DMS153 (cell line): ENCODE results near the gene BBS10.
"Not testable (repeated sequence)": the region's sequence is repeated elsewhere in the genome, so short reads cannot be mapped to it uniquely, and the experiment has no call there.

Experiments used
- DNase-seq: peaks from one replicate; lab custom pipeline; 2025; lab: John Stamatoyannopoulos, UW

Gene BBS10

DNA sequence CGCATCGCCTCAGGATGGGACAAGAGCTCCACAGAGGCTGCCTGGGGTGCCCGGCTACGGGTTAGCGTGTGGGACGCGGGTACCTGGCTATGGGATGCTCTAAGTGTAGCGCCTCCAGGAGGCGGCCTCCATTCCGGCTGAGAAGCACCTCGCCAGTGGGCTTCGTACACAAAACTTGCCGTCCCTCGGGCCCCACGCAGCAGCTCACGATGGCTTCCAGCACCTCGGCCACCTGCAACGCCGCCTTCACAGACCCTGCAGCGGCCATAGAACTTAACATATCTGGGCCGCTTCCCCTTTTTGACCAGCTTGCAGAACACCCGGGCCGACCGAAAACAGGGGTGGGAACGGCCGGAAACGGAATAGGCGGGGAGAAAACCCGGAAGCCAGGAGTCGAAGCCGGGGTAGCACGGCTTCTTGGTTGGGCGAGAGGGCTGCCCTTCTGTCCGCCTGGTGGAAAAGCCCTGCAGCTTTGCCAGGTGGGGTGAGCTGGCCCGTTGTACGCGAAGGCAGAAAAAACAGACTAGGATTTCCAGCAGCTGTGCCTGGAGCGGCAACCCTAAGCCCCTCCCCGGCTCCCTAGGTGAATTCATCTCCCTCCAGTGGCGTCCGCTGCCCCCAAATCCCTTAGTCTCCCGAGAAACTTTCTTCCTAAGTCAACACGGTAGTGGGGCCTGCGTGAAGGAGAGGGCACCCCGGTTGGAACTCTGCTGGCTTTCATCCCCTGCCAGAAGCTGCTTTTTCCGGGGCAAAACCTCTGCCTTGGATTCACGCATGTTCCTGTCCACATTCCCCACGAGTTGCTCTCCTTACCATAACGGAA, at the start of gene BBS10:
Gene BBS10, minus strand, starts transcription at position 337 of the 823 bp plus-strand sequence. Its CDS starts 57 bp downstream, at position 280.
- peak; percentile 75 for DNase-seq

DNA sequence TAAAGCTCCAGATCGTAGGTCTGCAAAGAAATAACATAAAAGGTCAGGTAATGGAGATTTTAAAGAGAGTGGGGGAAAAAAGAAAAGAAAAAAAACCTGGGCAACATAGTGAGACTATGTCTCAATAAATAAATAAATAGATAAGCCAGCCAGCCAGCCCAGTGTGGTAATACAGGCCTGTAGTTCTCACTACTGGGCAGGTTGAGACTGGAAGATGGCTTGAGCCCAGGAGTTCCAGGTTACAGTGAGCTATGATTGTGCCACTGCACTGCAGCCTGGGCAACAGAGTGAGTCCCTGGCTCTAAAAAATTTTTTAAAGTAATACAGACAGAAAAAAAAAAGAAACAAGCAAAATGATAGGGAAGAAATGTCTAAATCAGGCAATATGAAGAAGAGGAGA, 43.2 kb upstream of the BBS10 start:
- no peak for DNase-seq

DNA sequence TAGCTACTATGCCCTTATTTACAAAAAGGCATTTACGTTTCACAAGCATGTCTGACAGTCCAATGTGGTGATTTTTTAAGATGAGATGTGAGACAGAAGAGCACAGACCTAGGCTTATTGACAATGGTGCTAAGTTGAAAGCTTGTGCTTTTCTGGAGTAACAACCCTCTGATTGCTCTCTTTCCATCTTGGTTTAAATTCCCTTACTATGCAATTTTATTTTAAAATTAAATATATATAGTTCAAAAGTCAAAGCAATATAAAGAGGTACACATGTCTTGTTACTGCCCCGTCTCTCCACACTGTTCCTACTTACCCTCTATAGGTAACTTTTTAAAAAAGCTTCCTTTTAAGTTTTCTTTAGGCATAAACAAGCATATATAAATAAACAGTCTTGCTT, 39.4 kb upstream of the BBS10 start:
- no peak for DNase-seq

DNA sequence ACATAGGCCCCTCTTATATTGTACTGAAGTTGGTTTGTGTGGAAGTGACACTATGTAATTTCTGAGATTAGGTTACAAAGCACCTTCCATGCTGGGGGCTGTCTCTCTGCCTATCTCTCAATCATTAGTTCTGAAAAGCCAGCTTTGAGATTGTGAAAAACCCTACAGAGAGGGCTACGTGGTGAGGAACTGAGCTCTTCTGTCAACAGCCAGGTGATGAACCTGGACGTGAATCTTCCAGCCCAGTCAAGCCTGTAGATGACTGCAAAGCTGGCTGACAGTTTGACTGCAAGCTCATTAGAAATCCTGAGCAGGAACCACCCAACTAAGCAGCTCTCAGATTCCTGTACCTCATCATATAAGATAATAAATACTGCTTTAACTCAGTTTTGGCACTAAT, 36.3 kb upstream of the BBS10 start:
- no peak for DNase-seq

DNA sequence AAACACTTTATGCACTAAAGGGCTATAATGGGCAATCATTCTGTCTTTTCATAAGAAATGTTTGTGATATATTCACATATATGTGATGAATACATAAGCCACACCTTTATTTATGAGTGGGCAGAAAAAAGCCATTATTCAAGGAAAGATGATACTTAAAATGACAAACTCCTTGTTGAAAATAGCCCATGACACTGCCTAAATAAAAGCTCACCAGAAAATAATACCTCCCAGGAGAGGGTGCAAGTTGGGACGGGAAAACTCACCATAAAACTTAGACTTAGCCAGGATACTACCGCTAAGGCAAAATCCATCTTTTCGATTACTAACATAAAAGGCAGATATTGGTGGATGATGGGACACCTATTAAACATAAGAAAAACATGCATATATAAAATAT, 35.8 kb upstream of the BBS10 start:
- DNase-seq = no peak

DNA sequence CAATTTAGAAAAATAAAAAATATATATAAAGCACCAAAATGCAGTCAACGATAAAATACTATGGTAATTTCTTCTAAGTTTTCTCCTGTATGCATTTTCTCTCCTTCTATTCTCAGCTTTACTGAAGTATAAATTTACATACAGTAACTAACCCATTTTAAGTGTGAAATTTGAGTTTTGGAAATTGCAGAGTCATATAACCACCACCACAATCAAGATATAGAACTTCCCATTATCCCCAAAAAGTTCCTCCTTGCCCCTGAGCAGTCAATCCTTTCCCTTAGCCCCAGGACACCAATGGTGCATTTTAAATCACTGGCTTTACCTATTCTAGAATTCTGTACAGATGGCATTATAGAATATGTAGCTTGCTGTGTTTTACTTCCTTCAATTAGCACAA, 31.0 kb upstream of the BBS10 start:
- no peak for DNase-seq

DNA sequence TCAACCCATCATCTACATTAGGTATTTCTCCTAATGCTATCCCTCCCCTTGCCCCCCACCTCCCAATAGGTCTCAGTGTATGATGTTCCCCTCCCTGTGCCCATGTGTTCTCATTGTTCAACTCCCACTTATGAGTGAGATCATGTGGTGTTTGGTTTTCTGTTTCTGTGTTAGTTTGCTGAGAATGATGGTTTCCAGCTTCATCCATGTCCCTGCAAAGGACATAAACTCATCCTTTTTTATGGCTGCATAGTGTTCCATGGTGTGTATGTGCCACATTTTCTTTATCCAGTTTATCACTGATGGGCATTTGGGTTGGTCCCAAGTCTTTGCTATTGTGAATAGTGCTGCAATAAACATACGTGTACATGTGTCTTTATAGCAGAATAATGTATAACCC, 28.7 kb upstream of the BBS10 start:
- DNase-seq = not testable (repeated sequence)

DNA sequence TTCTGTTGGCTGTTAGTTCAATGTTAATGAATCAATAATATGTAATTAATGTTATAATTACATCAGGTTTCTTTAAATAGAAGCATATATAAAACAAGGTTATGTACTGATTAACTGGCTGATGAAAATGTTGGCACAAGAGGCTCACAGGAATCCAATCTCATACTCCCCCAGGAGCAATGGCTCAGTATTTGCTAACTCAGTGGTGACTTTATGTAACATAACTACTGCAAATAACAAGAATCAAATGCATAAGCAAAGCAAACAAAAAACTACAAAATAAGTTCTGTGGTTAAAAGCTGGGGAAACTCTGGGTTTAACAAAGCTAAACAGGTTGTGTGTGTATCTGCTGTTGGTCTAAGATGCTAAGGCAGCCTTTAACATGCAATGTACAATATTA, 27.7 kb upstream of the BBS10 start:
- no peak for DNase-seq

DNA sequence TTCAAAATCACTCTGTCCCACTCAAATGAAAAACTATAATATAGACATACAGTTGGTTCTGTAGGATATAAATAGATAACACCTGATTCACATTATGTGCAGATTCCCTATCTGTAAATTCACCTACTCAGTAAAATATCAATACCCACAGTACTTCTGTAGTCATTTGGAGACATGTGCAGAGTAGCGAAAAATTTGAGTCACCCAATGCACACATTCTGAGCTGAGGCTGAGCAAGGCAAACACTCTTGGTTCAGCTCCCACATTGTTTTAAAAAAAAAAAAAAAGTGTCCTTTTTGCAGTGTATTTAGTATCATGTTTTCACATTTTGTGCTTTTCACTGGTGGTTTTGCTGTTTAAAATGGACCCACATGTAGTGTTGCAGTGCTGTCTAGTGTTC, 27.3 kb upstream of the BBS10 start:
- no peak for DNase-seq

DNA sequence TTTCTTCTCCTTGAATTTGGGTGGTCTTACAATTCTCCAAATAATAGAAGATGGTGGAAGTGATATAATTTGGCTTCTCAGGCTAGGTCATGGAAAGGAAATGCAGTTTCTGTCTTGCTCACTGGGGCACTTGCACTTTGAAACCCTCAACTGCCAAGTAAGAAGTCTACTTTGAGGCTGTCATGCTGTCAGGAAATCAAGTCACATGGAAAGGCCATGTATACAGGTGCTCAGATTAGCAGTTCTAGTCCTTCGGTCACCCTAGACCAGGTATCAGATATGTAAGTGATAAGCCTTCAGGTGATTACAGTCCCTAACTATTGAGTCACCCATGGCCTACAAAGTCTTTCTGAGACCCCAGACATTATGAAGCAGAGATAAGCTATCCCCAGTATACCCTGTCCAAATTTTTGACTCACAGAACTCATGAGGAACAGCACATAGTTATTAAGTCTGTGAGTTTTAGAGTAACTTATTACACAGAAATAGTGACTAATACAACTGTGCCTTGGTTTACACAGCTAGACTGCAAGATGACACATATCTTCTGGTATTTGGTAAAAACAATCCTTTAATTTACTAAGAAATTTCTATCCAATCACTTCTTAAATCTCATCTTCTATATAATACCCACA, 26.3 kb upstream of the BBS10 start:
- no peak for DNase-seq

DNA sequence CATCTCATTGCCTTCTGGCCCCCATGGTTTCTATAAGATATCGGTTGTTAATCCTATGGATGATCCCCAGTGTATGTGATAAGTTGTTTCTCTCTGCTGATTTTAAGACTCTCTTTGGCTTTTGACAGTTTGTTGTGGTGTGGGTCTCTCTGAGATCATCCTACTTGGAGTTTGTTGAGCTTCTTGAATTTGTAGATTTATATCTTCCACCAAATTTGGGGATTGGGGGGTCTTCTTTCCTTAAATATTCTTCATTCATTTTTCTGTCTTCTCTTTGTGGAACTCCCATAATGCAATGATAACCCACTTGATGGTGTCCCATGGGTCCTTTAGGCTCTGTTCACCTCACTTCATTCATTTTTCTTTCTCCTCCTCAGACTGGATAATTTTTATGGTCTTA, 20.0 kb upstream of the BBS10 start:
- no peak for DNase-seq

DNA sequence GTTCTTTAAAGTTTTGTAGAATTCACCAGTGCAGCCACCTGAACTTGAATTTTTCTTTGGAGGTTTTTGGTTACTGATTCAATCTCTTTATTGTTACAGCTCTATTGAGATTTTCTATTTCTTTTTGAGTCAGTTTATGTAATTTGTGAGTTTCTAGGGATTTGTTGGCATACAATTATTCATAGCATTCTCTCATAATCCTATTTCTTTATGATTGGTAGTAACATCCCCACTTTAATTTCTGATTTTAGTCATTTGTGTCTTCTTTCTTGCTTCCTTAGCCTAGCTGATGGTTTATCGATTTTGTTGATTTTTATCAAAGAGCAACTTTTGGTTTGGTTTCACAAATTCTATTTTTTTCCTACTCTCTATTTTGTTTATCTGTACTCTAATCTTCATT, 17.9 kb upstream of the BBS10 start:
- DNase-seq = no peak

DNA sequence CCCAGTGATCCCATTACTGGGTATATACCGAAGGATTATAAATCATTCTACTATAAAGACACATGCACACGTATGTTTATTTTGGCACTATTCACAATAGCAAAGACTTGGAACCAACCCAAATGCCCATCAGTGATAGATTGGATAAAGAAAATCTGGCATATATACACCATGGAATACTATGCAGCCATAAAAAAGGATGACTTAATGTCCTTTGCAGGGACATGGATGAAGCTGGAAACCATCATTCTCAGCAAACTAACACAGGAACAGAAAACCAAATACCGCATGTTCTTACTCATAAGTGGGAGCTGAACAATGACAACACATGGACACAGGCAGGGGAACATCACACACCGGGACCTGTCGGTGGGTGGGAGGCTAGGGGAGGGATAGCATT, 15.9 kb upstream of the BBS10 start:
- DNase-seq = not testable (repeated sequence)

DNA sequence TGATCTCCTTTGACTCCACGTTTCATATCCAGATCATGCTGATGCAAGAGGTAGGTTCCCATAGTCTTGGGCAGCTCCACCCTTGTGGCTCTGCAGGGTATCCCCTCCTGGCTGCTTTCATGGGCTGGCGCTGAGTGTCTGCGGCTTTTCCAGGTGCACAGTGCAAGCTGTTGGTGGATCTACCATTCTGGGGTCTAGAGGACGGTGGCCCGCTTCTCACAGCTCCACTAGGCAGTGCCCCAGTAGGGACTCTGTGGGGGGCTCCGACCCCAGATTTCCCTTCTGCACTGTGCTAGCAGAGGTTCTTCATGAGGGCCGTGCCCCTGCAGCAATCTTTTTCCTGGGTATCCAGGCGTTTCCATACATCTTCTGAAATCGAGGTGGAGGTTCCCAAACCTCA, 12.1 kb upstream of the BBS10 start:
- no peak for DNase-seq

DNA sequence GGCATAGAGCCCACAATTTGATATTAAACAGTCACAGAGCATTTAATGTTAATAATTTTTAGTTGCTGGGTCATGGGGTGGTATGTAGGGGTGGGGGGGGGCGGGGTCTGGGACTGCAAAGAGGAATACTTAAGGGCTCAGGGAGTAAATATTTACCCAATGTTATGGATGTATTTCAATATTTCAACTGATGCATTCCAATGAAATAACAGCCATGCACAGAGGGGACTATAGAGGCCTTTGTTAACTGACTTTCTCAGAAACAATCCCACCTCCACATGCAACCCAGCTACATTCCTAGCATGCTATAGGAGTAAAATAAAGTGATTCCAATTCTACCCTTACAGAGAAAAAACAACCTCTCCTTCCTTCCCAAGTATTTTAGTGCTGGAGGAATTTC, 7.9 kb upstream of the BBS10 start:
- DNase-seq = no peak

DNA sequence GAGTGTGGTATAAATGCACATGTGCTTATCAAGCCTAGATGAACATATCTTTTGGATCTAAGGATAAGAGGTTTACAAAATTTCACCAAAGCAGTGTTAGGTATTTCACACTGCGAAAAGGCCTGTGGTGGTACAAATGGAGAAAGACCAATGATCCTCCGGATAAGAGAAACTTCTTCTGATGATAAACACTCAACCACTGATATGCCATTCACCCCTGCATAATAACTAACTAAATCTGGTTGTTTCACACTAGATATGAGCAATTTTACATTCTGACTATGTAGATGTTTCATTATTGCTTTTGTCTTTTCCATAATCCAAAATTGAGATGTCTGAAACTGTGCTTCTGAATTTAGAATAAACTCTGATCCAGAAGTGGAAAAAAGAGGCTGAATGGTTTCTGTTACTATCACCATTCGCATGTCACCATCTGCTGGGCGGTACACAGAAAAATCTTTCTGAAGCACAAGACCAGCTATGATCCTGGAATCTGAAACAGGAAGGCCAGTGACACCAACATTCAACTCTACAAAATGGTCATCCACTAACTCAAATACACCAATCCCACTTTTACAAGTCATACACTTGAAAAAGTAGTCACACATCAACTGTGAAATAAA, 1.3 kb downstream of the BBS10 start:
- peak; percentile 0 for DNase-seq

DNA sequence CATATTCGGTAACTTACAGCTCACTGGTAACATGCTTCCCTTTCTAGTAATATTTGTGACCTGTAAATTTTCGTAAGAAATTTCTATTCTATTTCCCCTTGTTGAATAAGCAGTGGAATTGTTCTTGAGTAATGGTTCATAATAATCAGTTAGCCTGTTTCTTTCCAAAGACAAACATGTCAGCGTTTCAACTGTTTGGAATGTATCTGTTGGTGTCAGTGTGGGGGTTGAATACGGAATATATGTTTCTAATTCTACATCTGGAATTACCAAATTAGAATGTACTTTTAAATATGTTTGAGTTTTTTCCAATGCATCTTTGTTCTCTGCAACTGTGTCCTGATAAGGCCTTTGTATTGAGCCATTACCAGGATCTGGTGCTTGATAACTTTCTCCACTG, 2.0 kb downstream of the BBS10 start:
- no peak for DNase-seq

DNA sequence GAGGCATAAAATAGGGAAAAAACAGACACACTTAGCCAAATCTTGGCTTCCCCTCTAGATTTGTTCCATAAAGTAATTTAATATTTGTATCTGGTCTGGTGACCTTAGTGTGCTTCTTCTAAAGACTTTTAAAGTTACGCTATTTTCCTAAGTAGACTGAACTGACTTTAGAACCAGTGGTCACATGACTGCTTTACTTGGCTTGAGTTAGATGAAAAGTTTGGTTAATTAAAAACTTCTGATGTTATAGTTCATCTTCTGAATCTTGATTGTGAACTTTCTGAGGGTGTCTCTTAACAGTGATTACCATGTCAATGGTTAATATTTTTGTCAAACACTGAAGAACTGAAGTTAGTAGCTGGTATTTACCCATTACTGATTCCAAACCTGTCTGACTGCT, 2.6 kb downstream of the BBS10 start:
- no peak for DNase-seq

DNA sequence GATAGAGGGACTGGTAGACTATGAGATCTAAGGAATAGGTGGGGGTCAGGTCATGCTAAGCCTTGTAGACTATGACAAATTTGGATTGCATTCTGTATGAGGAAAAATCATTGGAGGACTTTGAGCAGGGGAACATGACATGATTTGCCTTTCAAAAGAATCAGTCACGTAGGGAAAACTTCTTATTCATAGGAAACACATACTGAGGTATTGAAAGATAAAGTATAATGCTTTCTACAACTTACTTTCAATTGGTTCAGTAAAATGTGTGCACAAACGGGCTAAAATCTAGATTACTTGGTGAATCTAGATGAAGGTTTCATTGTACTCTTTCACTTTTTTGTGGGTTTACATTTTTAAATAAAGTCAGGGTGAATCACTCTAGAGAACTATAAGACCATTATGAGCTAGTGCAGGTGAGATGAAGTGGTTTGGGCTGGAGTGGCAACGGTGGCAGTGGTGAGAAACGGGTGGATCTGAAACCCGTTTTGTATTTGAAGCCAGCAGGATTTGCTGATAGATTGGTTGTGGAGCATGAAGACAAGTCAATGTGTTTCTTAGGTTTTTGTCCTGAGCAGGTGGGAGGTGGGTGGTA, 6.7 kb downstream of the BBS10 start:
- no peak for DNase-seq

DNA sequence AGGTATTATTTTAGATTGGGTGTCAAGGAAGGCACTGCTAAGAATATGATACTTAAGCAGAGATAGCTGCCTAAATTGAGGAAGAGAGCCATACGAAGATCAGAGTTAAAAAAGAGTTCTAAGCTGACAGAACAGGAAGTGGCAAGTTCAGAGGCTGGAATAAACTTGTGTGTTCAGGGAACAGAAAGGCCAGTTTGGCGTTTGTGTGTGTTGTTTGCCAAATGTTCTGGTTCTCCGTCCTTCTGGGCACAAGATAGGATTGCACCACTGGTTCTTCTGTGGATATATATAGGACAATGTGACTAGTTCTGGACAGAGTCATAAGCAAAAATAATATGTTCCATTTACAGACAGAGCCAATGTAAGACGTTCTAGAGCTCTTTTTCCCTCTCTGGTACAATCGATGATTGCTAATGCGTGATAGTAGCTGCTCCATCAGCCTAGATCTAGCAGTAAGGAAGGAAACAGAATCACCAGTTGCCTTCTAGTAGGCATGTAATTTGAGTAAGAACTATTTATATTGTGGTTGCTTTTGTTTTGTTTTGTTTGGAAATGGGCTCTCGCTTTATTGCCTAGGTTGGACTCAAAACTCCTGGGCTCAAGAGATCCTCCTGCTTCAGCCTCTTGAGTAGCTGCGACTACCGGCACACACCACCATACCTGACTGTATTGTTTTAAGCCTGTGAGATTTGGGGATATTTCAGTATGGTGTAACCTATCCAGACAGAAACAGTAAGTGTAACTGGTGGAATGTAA, 7.4 kb downstream of the BBS10 start:
- DNase-seq = no peak

DNA sequence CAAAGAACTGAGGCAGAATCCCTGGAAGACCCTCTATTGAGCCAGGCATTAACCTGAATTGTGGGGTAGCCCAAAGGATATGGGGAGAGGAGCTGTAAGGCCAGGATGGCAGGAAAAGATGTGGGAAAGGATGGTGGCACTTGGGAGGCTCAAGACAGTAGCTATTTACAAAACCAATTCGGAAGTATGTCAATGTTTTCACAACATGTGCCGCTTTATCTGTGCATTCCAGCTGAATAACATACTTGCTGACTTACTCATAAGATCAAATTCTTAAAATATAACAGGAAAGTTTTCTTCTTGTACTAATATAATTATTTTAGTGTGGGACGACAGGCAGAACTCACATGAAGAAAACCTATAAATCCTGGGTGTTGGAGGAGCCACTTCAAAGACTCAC, 10.6 kb downstream of the BBS10 start:
- no peak for DNase-seq

DNA sequence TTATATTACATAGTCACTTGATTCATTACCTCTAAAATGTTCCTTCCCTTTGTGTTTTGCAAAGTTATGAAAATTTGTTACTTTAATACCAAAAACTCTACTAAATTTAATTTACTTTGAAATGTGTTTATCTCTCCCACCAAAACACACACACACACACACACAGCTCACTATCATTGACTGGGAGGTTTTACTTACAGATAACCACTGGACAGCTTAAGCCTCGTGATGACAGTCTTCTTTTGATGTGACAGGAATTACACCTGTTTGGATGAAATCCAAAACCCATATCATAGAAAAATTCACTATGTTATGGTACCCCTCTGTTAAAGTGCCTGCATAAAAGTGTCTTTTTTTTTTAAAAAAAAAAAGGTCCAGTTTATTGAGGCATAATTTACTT, 15.6 kb downstream of the BBS10 start:
- DNase-seq = no peak
